Gastroesophageal sphincter (tissue), 4 donors: ENCODE measurements around the gene MACROD2. TPM values are rescaled to one million over a fixed set of nuclear protein-coding genes. Genes with fewer than 3 reads are reported as not detected.

Source experiments
- ATAC-seq: fragments of 150-250 bp; one replicate; pipeline ENCODE4 v1.9.1; 2016; ENCODE audit warnings: mild to moderate bottlenecking, moderate library complexity
- H3K27ac ChIP-seq, 4 donors: fragments of 200-600 bp; sonication (generic) in 3 of 4; 1 replicate in 3 of 4; 2 replicates in 1 of 4; pipeline ENCODE4 v1.5.1; 2016 to 2019
- H3K27me3 ChIP-seq: fragments of 200-600 bp; sonication (generic); one replicate; pipeline ENCODE4 v1.5.1; 2019
- H3K36me3 ChIP-seq, 2 donors: fragments of 200-600 bp; sonication (generic); one replicate each; pipeline ENCODE4 v1.5.1; 2019; ENCODE audit warnings: control low read depth in 1 of 2
- H3K4me1 ChIP-seq, 3 donors: fragments of 200-600 bp; sonication (generic); 1 replicate in 2 of 3; 2 replicates in 1 of 3; pipeline ENCODE4 v1.5.1; 2016 to 2019; ENCODE audit warnings: control low read depth in 2 of 3
- H3K4me3 ChIP-seq, 2 donors: fragments of 200-600 bp; sonication (generic); one replicate each; pipeline ENCODE4 v1.5.1; 2019; ENCODE audit warnings: mild to moderate bottlenecking in 1 of 2, moderate library complexity in 1 of 2
- H3K9me3 ChIP-seq, 3 donors: fragments of 200-600 bp; sonication (generic); one replicate each; pipeline ENCODE4 v1.5.1; 2017 to 2019; ENCODE audit warnings: control low read depth in 2 of 3
- EP300 ChIP-seq: sonication (generic); formaldehyde crosslinking; IDR thresholded peaks from one replicate; pipeline ENCODE4 v1.6.1; 2017; ENCODE audit warnings: antibody characterized with exemption, mild to moderate bottlenecking
- POLR2A ChIP-seq, 2 donors: fragments of 450-650 bp; IDR thresholded peaks; one replicate each; pipeline ENCODE4 v1.6.1; 2017; ENCODE audit warnings: antibody characterized with exemption in 2 of 2, mild to moderate bottlenecking in 2 of 2, moderate library complexity in 1 of 2
- POLR2AphosphoS5 ChIP-seq: sonication (generic); formaldehyde crosslinking; IDR thresholded peaks from one replicate; pipeline ENCODE4 v1.6.1; 2017; ENCODE audit warnings: antibody characterized with exemption
- WGBS, 2 donors: methylation state at CpG; one replicate each; pipeline ENCODE4 v1.1.5; 2018; ENCODE audit warnings: low coverage in 1 of 2; 5-methylcytosine and 5-hydroxymethylcytosine counted together
- total RNA-seq, 4 donors: library from RNA; depleted of rRNA; stranded (reverse); fragments of >200 nt; gene quantifications; one replicate each; pipeline ENCODE4 v1.1.0, GENCODE V29; 2016
- TF ChIP-seq, protein P1 (sequence below), 4 experiments: fragments of 200-600 bp in 2 of 4; fragments of 450-650 bp in 2 of 4; sonication (generic) in 1 of 4; IDR thresholded peaks; one replicate each; pipeline ENCODE4 v1.5.1; 2017 to 2019; ENCODE audit warnings: antibody characterized with exemption in 4 of 4, mild to moderate bottlenecking in 2 of 4, moderate library complexity in 2 of 4

Gene MACROD2
- total RNA-seq, 4 donors from 2014 or later: 4.0 to 12.1 (median 7.4) TPM

DNA sequence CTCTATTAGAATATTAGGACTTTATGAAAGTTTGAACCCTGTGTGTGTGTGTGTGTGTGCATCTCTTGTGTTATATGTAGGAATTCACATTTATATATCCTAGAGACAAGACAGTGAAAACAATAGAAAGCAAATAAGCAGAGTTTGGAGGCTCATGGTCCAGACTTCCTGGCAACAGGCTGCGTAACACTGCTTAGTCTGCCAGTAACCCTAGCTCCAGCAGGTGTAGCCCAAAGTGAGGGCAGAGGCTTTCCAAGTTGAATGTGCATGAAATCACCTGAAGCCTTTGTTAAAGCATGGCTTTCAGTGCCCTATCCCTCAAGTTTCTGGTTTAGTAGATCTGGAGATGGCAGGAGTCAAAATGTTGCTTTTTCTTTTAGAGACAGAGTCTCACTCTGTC lies 2008.0 kb downstream of the MACROD2 start:
- H3K27ac ChIP-seq: no peak overlapping the region
- TF ChIP-seq EP300: no peak
- TF ChIP-seq, protein P1, sequence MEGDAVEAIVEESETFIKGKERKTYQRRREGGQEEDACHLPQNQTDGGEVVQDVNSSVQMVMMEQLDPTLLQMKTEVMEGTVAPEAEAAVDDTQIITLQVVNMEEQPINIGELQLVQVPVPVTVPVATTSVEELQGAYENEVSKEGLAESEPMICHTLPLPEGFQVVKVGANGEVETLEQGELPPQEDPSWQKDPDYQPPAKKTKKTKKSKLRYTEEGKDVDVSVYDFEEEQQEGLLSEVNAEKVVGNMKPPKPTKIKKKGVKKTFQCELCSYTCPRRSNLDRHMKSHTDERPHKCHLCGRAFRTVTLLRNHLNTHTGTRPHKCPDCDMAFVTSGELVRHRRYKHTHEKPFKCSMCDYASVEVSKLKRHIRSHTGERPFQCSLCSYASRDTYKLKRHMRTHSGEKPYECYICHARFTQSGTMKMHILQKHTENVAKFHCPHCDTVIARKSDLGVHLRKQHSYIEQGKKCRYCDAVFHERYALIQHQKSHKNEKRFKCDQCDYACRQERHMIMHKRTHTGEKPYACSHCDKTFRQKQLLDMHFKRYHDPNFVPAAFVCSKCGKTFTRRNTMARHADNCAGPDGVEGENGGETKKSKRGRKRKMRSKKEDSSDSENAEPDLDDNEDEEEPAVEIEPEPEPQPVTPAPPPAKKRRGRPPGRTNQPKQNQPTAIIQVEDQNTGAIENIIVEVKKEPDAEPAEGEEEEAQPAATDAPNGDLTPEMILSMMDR (IDR thresholded peaks at IDR 0.05): no peak
- no peak for TF ChIP-seq POLR2A (IDR thresholded peaks at IDR 0.05)
- TF ChIP-seq POLR2AphosphoS5: no peak
- no peaks in the 10 kb centered on the region for H3K4me1 ChIP-seq
- H3K36me3 ChIP-seq: no peaks in the 10 kb centered on the region
- H3K27me3 ChIP-seq: no peaks in the 10 kb centered on the region
- H3K4me3 ChIP-seq: no peak overlapping the region
- WGBS, 2 donors: 100% methylated on average over 1 of the region's 1 CpG
- ATAC-seq: no peak
- H3K9me3 ChIP-seq: peaks cover 0 to 3% (median 0%) of the 10 kb centered on the region in 3 donors

DNA sequence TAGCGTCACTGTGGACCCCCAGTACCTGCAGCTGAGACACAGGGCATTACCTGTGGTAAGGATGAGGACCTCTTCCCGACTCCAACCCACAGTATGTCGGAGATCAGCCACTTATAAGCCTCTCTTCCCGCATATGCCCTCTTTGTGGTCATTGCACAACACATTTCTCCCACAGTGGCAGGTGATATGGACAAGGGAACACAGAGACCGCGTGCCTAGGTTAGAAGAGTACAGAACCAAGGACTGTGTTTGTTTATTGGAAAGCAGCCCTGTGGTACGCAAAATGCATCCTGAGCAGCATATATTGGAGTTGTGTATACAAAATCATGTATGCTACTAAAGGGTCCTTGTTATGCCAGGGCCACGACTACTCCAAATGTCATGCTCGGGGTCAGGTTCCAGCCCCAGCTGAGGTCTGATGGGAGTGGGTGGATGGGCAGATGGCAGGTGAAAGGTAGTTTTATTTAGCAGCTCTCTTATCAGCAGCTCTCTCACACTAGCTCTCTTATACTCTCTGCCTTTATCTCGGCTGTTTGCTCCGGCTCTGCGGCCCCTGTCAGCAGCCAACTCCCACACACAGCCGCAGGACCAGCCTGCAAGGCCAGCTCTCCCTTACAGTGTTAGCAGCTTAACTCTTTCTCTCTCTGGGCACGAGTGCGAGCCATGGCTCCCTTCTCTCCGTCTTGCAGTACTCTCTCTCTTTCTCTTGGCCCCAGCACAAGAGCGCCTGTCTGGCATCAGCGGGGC lies 2009.0 kb downstream of the MACROD2 start:
- 88 to 94% methylated on average over 12 to 16 of the region's 18 CpGs for WGBS, 2 donors
- TF ChIP-seq EP300 (no peak), POLR2A (IDR thresholded peaks at IDR 0.05) (no peak), POLR2AphosphoS5 (no peak)
- TF ChIP-seq, protein P1 (IDR thresholded peaks at IDR 0.05): no peak
- Histone ChIP-seq H3K4me1 (no peaks in the 10 kb centered on the region), H3K36me3 (no peaks in the 10 kb centered on the region), H3K27ac (no peak overlapping the region), H3K4me3 (no peak overlapping the region), H3K9me3 (no peaks in the 10 kb centered on the region), H3K27me3 (no peaks in the 10 kb centered on the region)
- ATAC-seq: no peak

DNA sequence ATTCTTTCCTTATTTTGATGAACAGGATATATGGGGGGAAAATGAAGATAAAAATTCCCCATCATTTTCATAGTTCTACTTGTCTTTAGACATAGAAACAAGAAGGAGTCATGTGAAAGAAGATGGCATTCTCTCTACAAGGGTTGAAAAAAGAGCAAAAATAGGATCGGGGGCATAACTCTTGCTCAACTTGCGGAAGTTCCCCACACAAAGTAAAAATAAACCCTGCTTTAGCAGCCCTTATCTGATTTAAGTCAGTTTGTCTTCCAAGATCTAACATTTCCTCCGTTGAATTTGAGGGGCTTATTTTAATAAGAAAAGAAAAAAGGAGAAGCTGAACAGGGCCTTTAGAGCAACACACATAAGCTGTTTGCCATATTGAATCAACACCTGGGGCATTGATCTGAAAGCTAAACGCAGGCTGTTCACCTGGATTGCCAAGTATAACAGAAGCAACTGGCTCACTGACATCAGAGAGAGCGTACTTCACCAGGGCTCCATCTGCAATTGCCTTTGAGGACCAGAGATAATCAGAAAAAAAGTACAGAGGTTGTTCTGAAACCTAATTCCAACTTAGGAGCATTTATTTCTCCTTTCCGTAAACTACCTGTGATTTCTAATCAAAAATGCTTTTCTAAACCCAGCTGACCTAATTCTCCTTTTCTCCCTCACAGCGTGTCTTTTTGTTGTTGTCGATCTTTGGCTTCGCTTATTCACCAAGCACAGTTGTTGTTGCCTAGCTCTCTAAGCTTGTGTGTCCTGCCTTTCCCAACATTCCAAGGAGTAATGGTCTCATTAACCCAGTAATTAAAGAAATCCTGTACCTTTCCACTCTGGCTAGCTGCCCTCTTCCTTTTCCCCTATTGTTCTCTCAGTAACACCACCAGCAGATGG lies 2010.0 kb downstream of the MACROD2 start:
- no peak for ATAC-seq
- H3K4me3 ChIP-seq: no peak overlapping the region
- H3K27ac ChIP-seq: no peak overlapping the region
- TF ChIP-seq POLR2AphosphoS5 (no peak), POLR2A (IDR thresholded peaks at IDR 0.05) (no peak), EP300 (no peak)
- TF ChIP-seq, protein P1 (IDR thresholded peaks at IDR 0.05): no peak
- H3K4me1 ChIP-seq: no peaks in the 10 kb centered on the region
- H3K27me3 ChIP-seq: no peaks in the 10 kb centered on the region
- H3K36me3 ChIP-seq: no peaks in the 10 kb centered on the region
- WGBS, 2 donors: 63 to 74% methylated on average over 9 of the region's 9 CpGs
- H3K9me3 ChIP-seq: no peaks in the 10 kb centered on the region

DNA sequence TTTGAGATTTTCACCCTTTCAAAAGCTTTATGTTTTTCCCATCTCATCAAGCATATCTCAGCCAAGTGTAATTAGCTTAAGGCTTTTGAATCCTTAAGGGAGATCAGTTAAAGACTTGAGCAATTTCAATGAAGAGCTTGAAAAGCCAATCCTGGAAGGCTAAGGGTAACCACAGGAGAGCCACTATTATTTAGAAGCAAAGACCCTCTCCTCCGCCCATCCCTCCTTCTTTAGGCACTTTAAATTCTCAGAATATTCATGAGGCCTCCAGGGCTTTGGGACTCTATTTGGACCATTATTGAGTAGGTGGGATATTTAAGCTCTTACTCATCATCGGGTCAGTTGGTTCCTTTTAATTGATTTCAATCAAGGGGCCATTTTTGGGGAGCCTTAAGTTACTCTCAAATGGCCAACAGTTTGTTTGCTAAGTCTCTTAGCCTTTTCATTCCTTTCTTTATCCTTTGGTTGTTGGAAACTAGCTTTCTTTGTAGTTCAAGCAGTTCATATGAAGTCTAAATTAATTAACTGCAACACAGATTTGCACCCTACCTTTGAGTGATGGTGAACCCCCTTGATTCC lies 2010.7 kb downstream of the MACROD2 start:
- WGBS, 2 donors: 85 to 96% methylated on average over 2 of the region's 2 CpGs
- TF ChIP-seq, protein P1 (IDR thresholded peaks at IDR 0.05): no peak
- no peak for TF ChIP-seq EP300
- TF ChIP-seq POLR2AphosphoS5: no peak
- no peak for TF ChIP-seq POLR2A (IDR thresholded peaks at IDR 0.05)
- Histone ChIP-seq H3K36me3 (no peaks in the 10 kb centered on the region), H3K4me1 (no peaks in the 10 kb centered on the region), H3K9me3 (no peaks in the 10 kb centered on the region), H3K4me3 (no peak overlapping the region), H3K27me3 (no peaks in the 10 kb centered on the region), H3K27ac (no peak overlapping the region)
- ATAC-seq: no peak
